ENCODE results near the gene ABCC1. TPM values are rescaled to one million over a fixed set of nuclear protein-coding genes. Genes with fewer than 3 reads are reported as not detected.

Gene ABCC1
- total RNA-seq (2021; fragmentation: NEBNext Ultra II Directional; extraction: Animal tissue kit (Norgen Biotek cat#: 25700)) = 10 to 100 TPM; 49.3 to 63.6 (median 57.1) TPM
- long read RNA-seq, partial matches to known transcripts = 11 of 13 reads
- long read RNA-seq, other reads (novel, unspliced or antisense) = 2 of 13 reads

DNA sequence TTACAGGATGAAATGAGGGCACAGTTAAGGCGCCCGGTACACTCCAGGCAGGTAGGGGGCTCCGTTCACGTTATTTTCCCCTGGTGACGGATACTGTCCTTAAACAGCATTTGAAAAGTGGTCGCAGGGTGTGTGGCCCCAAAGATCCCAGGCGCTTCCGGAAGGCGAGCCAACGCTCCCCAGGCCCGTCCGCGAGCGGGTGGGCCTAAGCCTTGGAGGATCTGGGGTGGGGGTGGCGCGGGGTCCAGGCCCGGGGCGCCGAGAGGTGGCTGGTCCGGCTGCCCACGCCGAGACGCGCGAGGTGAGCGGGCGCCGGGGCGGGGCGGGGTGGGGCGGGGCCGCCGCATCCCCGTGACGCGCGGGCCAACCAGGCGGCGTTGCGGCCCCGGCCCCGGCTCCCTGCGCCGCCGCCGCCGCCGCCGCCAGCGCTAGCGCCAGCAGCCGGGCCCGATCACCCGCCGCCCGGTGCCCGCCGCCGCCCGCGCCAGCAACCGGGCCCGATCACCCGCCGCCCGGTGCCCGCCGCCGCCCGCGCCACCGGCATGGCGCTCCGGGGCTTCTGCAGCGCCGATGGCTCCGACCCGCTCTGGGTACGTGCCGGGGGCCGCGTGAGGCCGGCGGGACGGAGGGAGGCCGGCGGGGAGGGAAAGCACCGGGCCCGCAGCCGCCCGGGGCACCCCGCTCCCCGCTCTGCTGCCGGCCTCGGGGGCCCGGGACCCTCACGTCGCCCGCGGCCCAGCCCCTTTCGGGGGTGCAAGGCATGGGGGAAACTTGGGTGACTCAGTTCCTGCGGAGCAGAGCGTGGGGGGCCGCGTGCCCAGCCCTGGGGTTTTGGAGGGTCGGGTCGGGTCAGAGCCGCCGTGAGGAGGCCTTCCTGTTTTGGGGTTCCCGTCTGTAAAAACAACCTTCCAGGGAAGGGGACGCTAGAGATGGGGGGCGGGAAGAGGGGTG lies at the start of gene ABCC1:
Gene ABCC1, plus strand, starts transcription at position 407 of the 951 bp plus-strand sequence. Its CDS starts 136 bp downstream, at position 543.
- H3K36me3 Mint-ChIP-seq (ENCODE audit: low read depth) = peaks cover 11% of the 10 kb centered on the region; the same call in 1 of the 2 replicates
- DNase-seq = no peak

DNA sequence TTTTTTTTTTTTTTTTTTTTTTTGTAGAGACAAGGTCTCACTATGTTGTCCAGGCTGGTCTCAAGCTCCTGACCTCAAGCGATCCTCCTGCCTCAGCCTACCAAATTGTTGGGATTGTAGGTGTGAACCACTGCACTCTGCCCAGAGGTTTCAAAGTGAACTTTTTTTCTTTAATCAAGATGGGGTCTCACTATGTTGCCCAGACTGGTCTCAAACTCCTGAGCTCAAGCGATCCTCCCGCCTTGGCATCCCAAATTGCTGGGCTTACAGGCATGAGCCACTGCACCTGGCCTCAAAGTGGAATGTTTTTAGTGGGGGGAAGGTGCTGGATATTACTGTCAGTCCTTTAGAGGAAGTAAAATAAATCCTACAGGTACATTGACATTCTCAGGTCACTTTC lies 49.1 kb upstream of the ABCC1 start:
- no peaks in the 10 kb centered on the region for H3K36me3 Mint-ChIP-seq (ENCODE audit: low read depth)
- H3K4me3 Mint-ChIP-seq = no peak overlapping the region
- no peaks in the 10 kb centered on the region for H3K9me3 Mint-ChIP-seq
- peaks cover 35% of the 10 kb centered on the region for H3K4me1 Mint-ChIP-seq (ENCODE audit: low read depth)
- no peaks in the 10 kb centered on the region; the same call in 1 of the 2 replicates for H3K27me3 Mint-ChIP-seq (ENCODE audit: insufficient read depth)
- TF ChIP-seq CTCF (IDR thresholded peaks at IDR 0.05) = no peak
- H3K27ac Mint-ChIP-seq = no peak overlapping the region
- DNase-seq = no peak

More for the DNA sequence above, at the start of gene ABCC1:
- Mint-ChIP-seq H3K4me3 (peak within 1 kb of the TSS; percentile 95), H3K9me3 (no peaks in the 10 kb centered on the region), H3K27ac (peak within 1 kb of the TSS; percentile 93), H3K27me3 (ENCODE audit: insufficient read depth) (peaks cover 3% of the 10 kb centered on the region; the same call in 1 of the 2 replicates), H3K4me1 (ENCODE audit: low read depth) (peaks cover 59% of the 10 kb centered on the region)
- TF ChIP-seq CTCF (IDR thresholded peaks at IDR 0.05) = no peak

- no peaks in the 10 kb centered on the region for H3K36me3 Mint-ChIP-seq (ENCODE audit: low read depth)
- no peak overlapping the region for H3K27ac Mint-ChIP-seq
- no peaks in the 10 kb centered on the region; the same call in 1 of the 2 replicates for H3K27me3 Mint-ChIP-seq (ENCODE audit: insufficient read depth)
- no peaks in the 10 kb centered on the region for H3K9me3 Mint-ChIP-seq
- no peak for TF ChIP-seq CTCF (IDR thresholded peaks at IDR 0.05)
- DNase-seq = no peak
- H3K4me3 Mint-ChIP-seq = no peak overlapping the region
- H3K4me1 Mint-ChIP-seq (ENCODE audit: low read depth) = peaks cover 35% of the 10 kb centered on the region
Measured at GRCh38 chr16:15900901-15901500, 48.4 kb upstream of the ABCC1 start.

DNA sequence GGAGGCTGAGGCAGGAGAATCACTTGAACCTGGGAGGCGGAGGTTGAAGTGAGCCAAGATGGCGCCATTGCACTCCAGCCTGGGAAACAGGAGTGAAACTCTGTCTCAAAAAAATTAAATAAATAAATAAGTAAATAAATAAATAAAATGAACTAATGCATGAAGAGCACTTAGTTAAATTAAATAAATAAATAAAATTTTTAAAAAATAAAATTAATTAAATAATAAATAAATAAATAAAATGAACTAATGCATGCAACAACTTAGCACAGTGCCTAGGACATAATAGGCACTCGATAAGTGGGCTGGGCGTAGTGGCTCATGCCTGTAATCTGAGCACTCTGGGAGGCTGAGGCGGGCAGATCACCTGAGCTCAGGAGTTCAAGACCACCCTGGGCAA lies 45.5 kb upstream of the ABCC1 start:
- no peak overlapping the region for H3K27ac Mint-ChIP-seq
- H3K4me1 Mint-ChIP-seq (ENCODE audit: low read depth) = peaks cover 19% of the 10 kb centered on the region
- no peak for TF ChIP-seq CTCF (IDR thresholded peaks at IDR 0.05)
- no peaks in the 10 kb centered on the region for H3K36me3 Mint-ChIP-seq (ENCODE audit: low read depth)
- H3K4me3 Mint-ChIP-seq = no peak overlapping the region
- no peaks in the 10 kb centered on the region; the same call in none of the 2 replicates for H3K27me3 Mint-ChIP-seq (ENCODE audit: insufficient read depth)
- no peak for DNase-seq
- H3K9me3 Mint-ChIP-seq = no peaks in the 10 kb centered on the region

DNA sequence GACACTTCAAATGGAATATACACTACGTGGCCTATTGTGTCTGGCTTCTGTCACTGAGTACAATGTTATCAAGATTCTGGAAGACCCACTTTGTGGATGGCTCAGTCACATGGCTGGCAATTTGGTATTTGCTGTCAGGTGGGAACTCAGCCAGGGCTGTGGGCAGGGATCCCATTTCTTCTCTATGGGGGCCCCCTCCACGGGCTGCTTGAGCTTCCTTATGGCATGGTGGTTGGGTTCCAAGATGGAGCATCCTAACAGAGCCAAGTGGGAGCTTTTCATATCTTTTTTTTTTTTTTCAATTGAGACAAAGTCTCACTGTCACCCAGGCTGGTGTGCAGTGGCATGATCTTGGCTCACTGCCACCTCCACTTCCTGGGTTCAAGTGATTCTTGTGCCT lies 43.0 kb upstream of the ABCC1 start:
- no peak for TF ChIP-seq CTCF (IDR thresholded peaks at IDR 0.05)
- DNase-seq = no peak
- no peak overlapping the region for H3K4me3 Mint-ChIP-seq
- H3K27me3 Mint-ChIP-seq (ENCODE audit: insufficient read depth) = no peaks in the 10 kb centered on the region; the same call in none of the 2 replicates
- H3K36me3 Mint-ChIP-seq (ENCODE audit: low read depth) = no peaks in the 10 kb centered on the region
- no peaks in the 10 kb centered on the region for H3K9me3 Mint-ChIP-seq
- peaks cover under 1% of the 10 kb centered on the region; the same call in 1 of the 2 replicates for H3K4me1 Mint-ChIP-seq (ENCODE audit: low read depth)
- H3K27ac Mint-ChIP-seq = no peak overlapping the region
